ENCODE results near the gene PLLP. TPM values are rescaled to one million over a fixed set of nuclear protein-coding genes. Genes with fewer than 3 reads are reported as not detected.
A peak's percentile ranks its signal among the peaks of the same experiment; 100 is the strongest.

PLLP gene
- total and polyA plus RNA-seq, 10 of the 15 experiments (the other 5 are each of a cell fraction or from before 2014, with no cell fraction given): 0.21 to 5.8 (median 0.67) TPM

GRCh38 chr16:57300387-57301125 is 16.1 kb upstream of the PLLP start:
- no peaks in the 10 kb centered on the region for H4K20me1 ChIP-seq (ENCODE audit: control insufficient read depth, insufficient read depth)
- BruUV-seq (replicated peaks): no TSS peak
- FAIRE-seq (peak; percentile 96), ATAC-seq (peak; percentile 81), DNase-seq (ENCODE audit: low read depth, low spot score) (peak; percentile 99)
- no peaks in the 10 kb centered on the region for H3K79me2 ChIP-seq (ENCODE audit: control insufficient read depth, insufficient read depth, low read length)
- H3K36me3 ChIP-seq (ENCODE audit: control insufficient read depth in 2 of 2, insufficient read depth in 2 of 2, low read length in 1 of 2): no peaks in the 10 kb centered on the region
- H2AFZ ChIP-seq (ENCODE audit: control insufficient read depth, low read depth, low read length): peak overlapping the region; percentile 34; the same call in 1 of the 2 replicates
- H3K4me3 ChIP-seq: peak overlapping the region; percentile 58; the same call in 1 of the 2 replicates
- 8% methylated on average over 36 of the region's 36 CpGs for WGBS (ENCODE audit: insufficient coverage, insufficient replicate concordance, low lambda C conversion rate, missing lambda C conversion rate)
- no peaks in the 10 kb centered on the region for H3K9me3 ChIP-seq (replicated peaks; ENCODE audit: control insufficient read depth, insufficient read depth, low read length)
- peak overlapping the region; percentile 65 for H3K9ac ChIP-seq (ENCODE audit: control insufficient read depth, insufficient read depth, low read length)
- H3K4me2 ChIP-seq (ENCODE audit: control insufficient read depth, insufficient read depth): peak overlapping the region; percentile 72; the same call in 1 of the 2 replicates
- ChIA-PET POLR2A (interaction anchor here (0.5 to 7.0 kb wide), 4 partner anchors 49 to 302 kb away, joined by 3 to 65 read pairs (median 4); no protein-coding TSS in a partner anchor), RAD21 (ENCODE audit: unreplicated experiment) (interaction anchor here (0.6 to 9.2 kb wide), 23 partner anchors 14 to 242 kb away, joined by 3 to 293 read pairs (median 7); partner anchors contain the start of genes ADGRG5, ARL2BP, CCL17 and CPNE2), CTCF (interaction anchor here (0.5 to 15.8 kb wide), 33 partner anchors 9 to 298 kb away, joined by 3 to 632 read pairs (median 4); partner anchors contain the start of genes ARL2BP, CCL17, CCL22 and CIAPIN1), SMC1A (ENCODE audit: uncharacterized antibody, unreplicated experiment) (interaction anchor here (0.5 to 8.7 kb wide), 30 partner anchors 8 to 252 kb away, joined by 3 to 283 read pairs (median 4); partner anchors contain the start of genes ARL2BP, CIAPIN1, COQ9 and CX3CL1)
- intact Hi-C loops (cut with micrococcal nuclease; ENCODE audit: unreplicated experiment) (loop anchor here (1.0 to 5.0 kb wide), 9 partner anchors 39 to 237 kb away; partner anchors contain the start of genes CCDC102A, CCL22 and POLR2C), in situ Hi-C loops (cut with MboI) (loop anchor here (5.0 kb wide), 2 partner anchors 117 to 217 kb away; no protein-coding TSS in a partner anchor)
- H3K4me1 ChIP-seq (ENCODE audit: control insufficient read depth, insufficient read depth, low read length): peaks cover 34% of the 10 kb centered on the region
- H3K27ac ChIP-seq (ENCODE audit: control insufficient read depth, insufficient read depth): peak overlapping the region; percentile 77
- H3K27me3 ChIP-seq (replicated peaks in 1 of 2; ENCODE audit: control insufficient read depth in 2 of 2, insufficient read depth in 2 of 2, low read length in 1 of 2): no peaks in the 10 kb centered on the region
- TF ChIP-seq JUND (IDR thresholded peaks at IDR 0.05; ENCODE audit: low read depth, low read length) (0 out of 2 replicates have a peak, but pooled peaks have one; percentile 42), STAT1 (conservative IDR thresholded peaks at IDR 0.05) (peak; percentile 95), RELA (IDR thresholded peaks at IDR 0.05; ENCODE audit: borderline replicate concordance, partially characterized antibody) (peak; percentile 95), RAD21 (IDR thresholded peaks at IDR 0.05; ENCODE audit: insufficient read depth, low read depth, low read length) (peak; percentile 98), ZNF24 (IDR thresholded peaks at IDR 0.05) (peak; percentile 100), SREBF1 (IDR thresholded peaks at IDR 0.05; ENCODE audit: low read length) (peak; percentile 26; the same call in 1 of the 2 replicates), ATF3 (IDR thresholded peaks at IDR 0.05; ENCODE audit: borderline replicate concordance, extremely low read depth, low read depth, low read length) (no peak), E2F4 (IDR thresholded peaks at IDR 0.05; ENCODE audit: low read depth, low read length) (no peak), IRF5 (IDR thresholded peaks at IDR 0.05; ENCODE audit: borderline replicate concordance) (no peak), NBN (IDR thresholded peaks at IDR 0.05) (peak; percentile 91), BMI1 (IDR thresholded peaks at IDR 0.05; ENCODE audit: borderline replicate concordance) (no peak), RELB (IDR thresholded peaks at IDR 0.05; ENCODE audit: low read depth) (no peak), ATF2 (IDR thresholded peaks at IDR 0.05; ENCODE audit: low read length) (no peak), GABPA (IDR thresholded peaks at IDR 0.05; ENCODE audit: low read depth) (no peak), TCF7 (IDR thresholded peaks at IDR 0.05; ENCODE audit: borderline replicate concordance) (no peak), SMARCA5 (IDR thresholded peaks at IDR 0.05) (peak; percentile 86)
